ENCODE data around the gene CTPS2. TPM values are rescaled to one million over a fixed set of nuclear protein-coding genes. Genes with fewer than 3 reads are reported as not detected.

CTPS2 gene
- total RNA-seq, 1 donor from 2014 or later: 4.9 TPM

- Histone ChIP-seq H3K4me1 (peaks cover 2% of the 10 kb centered on the region), H3K27me3 (ENCODE audit: low read depth) (no peaks in the 10 kb centered on the region), H3K4me3 (peak overlapping the region; percentile 84), H3K36me3 (peaks cover 2% of the 10 kb centered on the region), H3K9me3 (replicated peaks) (no peaks in the 10 kb centered on the region), H3K27ac (replicated peaks) (peak overlapping the region; percentile 83)
- DNase-seq: no peak
- intact Hi-C loops (cut with micrococcal nuclease): no loop called here
- no peak for TF ChIP-seq CTCF (IDR thresholded peaks at IDR 0.05; ENCODE audit: borderline replicate concordance)
These were observed 1.2 kb downstream of the CTPS2 start for GRCh38 chrX:16711219-16711811.

GRCh38 chrX:16708016-16708415, 4.5 kb downstream of the CTPS2 start:
- no peak for TF ChIP-seq CTCF (IDR thresholded peaks at IDR 0.05; ENCODE audit: borderline replicate concordance)
- Histone ChIP-seq H3K4me3 (no peak overlapping the region), H3K27me3 (ENCODE audit: low read depth) (no peaks in the 10 kb centered on the region), H3K27ac (replicated peaks) (no peak overlapping the region), H3K4me1 (peaks cover 2% of the 10 kb centered on the region), H3K9me3 (replicated peaks) (no peaks in the 10 kb centered on the region), H3K36me3 (peaks cover 2% of the 10 kb centered on the region)
- DNase-seq: no peak
- intact Hi-C loops (cut with micrococcal nuclease): no loop called here

GRCh38 chrX:16705370-16705769, 7.1 kb downstream of the CTPS2 start:
- DNase-seq: no peak
- no peak overlapping the region for H3K27ac ChIP-seq (replicated peaks)
- TF ChIP-seq CTCF (IDR thresholded peaks at IDR 0.05; ENCODE audit: borderline replicate concordance): no peak
- no peaks in the 10 kb centered on the region for H3K9me3 ChIP-seq (replicated peaks)
- no peaks in the 10 kb centered on the region for H3K27me3 ChIP-seq (ENCODE audit: low read depth)
- H3K4me3 ChIP-seq: no peak overlapping the region
- H3K36me3 ChIP-seq: peaks cover 2% of the 10 kb centered on the region
- intact Hi-C loops (cut with micrococcal nuclease): no loop called here
- no peaks in the 10 kb centered on the region for H3K4me1 ChIP-seq

- H3K27ac ChIP-seq (replicated peaks): no peak overlapping the region
- no peak for TF ChIP-seq CTCF (IDR thresholded peaks at IDR 0.05; ENCODE audit: borderline replicate concordance)
- no peak for DNase-seq
- no peaks in the 10 kb centered on the region for H3K27me3 ChIP-seq (ENCODE audit: low read depth)
- H3K9me3 ChIP-seq (replicated peaks): no peaks in the 10 kb centered on the region
- H3K36me3 ChIP-seq: peaks cover 2% of the 10 kb centered on the region
- no peaks in the 10 kb centered on the region for H3K4me1 ChIP-seq
- no peak overlapping the region for H3K4me3 ChIP-seq
- intact Hi-C loops (cut with micrococcal nuclease): no loop called here
These were observed 9.5 kb downstream of the CTPS2 start for GRCh38 chrX:16702700-16703599.

- TF ChIP-seq CTCF (IDR thresholded peaks at IDR 0.05; ENCODE audit: borderline replicate concordance): no peak
- Histone ChIP-seq H3K27me3 (ENCODE audit: low read depth) (no peaks in the 10 kb centered on the region), H3K36me3 (no peaks in the 10 kb centered on the region), H3K9me3 (replicated peaks) (no peaks in the 10 kb centered on the region), H3K4me1 (no peaks in the 10 kb centered on the region), H3K27ac (replicated peaks) (no peak overlapping the region), H3K4me3 (no peak overlapping the region)
- DNase-seq: no peak
- intact Hi-C loops (cut with micrococcal nuclease): no loop called here
These were observed 11.7 kb downstream of the CTPS2 start for GRCh38 chrX:16700734-16701133.

All from left ventricle myocardium inferior (tissue), 1 donor.